ENCODE data around the gene AFAP1L2.

GRCh38 chr10:114432566-114433093, 28.3 kb upstream of the AFAP1L2 start:
- no peak for TF ChIP-seq TCF12 (IDR thresholded peaks at IDR 0.05; ENCODE audit: low read depth)
- no peak for TF ChIP-seq RAD21 (IDR thresholded peaks at IDR 0.05; ENCODE audit: low read depth)
- TF ChIP-seq TAF1 (IDR thresholded peaks at IDR 0.05; ENCODE audit: low read depth) = no peak
- no peak for TF ChIP-seq EGR1 (IDR thresholded peaks at IDR 0.05)
- no peak for TF ChIP-seq REST (IDR thresholded peaks at IDR 0.05; ENCODE audit: low read depth)
- no peak for TF ChIP-seq MAX (IDR thresholded peaks at IDR 0.05)
- no peak for TF ChIP-seq EP300 (IDR thresholded peaks at IDR 0.05; ENCODE audit: borderline replicate concordance)
- no peak for TF ChIP-seq TEAD4 (IDR thresholded peaks at IDR 0.05)
- no peak for TF ChIP-seq YY1 (IDR thresholded peaks at IDR 0.05; ENCODE audit: low read depth)
- no peak for TF ChIP-seq FOXM1 (IDR thresholded peaks at IDR 0.05; ENCODE audit: borderline replicate concordance, low read depth)
- no peak for TF ChIP-seq CREB1 (IDR thresholded peaks at IDR 0.05; ENCODE audit: low read depth)
- TF ChIP-seq NFIC (IDR thresholded peaks at IDR 0.05) = no peak
- TF ChIP-seq CEBPB (IDR thresholded peaks at IDR 0.05) = no peak
